B cell (primary cell): ENCODE data around the gene WDR12.

ENCODE experiments used
- EZH2 ChIP-seq: IDR thresholded peaks from 2 replicates; pipeline ENCODE4 v1.6.1; 2012; ENCODE audit warnings: borderline replicate concordance, low read depth, mild to moderate bottlenecking, moderate library complexity, low read length; ENCODE audit not compliant: insufficient read depth, poor library complexity, severe bottlenecking
- TF ChIP-seq, protein P1 (sequence below): fragments of 200-600 bp; IDR thresholded peaks from one replicate; pipeline ENCODE4 v1.8.0; 2022; ENCODE audit warnings: antibody characterized with exemption, mild to moderate bottlenecking

DNA sequence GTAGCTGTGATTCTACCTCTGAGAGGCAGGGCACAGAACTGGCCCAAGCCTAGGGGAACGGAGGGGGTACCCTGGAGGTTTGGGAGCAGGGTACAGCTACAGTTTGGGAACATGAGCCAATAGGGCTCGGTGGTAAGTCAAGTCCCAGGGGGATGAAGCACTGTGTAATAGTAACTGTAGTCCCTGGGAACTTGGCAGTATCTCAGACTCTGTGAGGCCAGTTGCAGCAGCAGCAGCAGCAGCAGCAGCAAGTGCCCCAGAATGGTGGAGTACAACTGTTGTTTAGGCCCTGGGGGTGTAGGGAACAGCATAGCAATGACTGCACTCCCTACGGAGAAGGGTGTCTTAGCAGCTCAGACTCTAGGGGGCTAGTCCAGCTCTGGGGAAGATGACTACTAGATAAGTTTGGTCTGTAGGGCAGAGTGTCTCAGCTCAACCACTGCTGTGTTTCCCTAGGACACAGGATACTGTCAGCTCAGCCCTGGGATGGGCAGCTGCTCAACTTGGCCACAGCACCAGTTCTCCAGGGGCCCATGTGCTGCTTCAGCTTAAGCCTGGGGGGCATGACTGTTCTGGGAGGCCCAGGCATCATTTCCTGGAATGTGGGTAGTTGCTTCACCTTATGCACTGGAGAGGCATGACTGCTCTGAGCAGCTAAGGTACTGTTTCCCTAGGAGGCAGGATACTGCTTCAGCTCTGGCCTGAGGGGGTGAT lies 21.1 kb upstream of the WDR12 start:
- TF ChIP-seq, protein P1, sequence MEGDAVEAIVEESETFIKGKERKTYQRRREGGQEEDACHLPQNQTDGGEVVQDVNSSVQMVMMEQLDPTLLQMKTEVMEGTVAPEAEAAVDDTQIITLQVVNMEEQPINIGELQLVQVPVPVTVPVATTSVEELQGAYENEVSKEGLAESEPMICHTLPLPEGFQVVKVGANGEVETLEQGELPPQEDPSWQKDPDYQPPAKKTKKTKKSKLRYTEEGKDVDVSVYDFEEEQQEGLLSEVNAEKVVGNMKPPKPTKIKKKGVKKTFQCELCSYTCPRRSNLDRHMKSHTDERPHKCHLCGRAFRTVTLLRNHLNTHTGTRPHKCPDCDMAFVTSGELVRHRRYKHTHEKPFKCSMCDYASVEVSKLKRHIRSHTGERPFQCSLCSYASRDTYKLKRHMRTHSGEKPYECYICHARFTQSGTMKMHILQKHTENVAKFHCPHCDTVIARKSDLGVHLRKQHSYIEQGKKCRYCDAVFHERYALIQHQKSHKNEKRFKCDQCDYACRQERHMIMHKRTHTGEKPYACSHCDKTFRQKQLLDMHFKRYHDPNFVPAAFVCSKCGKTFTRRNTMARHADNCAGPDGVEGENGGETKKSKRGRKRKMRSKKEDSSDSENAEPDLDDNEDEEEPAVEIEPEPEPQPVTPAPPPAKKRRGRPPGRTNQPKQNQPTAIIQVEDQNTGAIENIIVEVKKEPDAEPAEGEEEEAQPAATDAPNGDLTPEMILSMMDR, result no peak
- TF ChIP-seq EZH2, result no peak
